ENCODE data around the gene SLC35A4. TPM values are rescaled to one million over a fixed set of nuclear protein-coding genes. Genes with fewer than 3 reads are reported as not detected.

SLC35A4 gene
- total and polyA plus RNA-seq, 4 donors: 17.5 to 37.0 (median 26.6) TPM

- no peak for TF ChIP-seq JUND (IDR thresholded peaks at IDR 0.05)
- H3K27me3 ChIP-seq (ENCODE audit: control insufficient read depth in 4 of 4, insufficient read depth in 4 of 4, low read length in 3 of 4): no peaks in the 10 kb centered on the region
- DNase-seq (ENCODE audit: low spot score): no peak
- H3K9me3 ChIP-seq (ENCODE audit: control insufficient read depth in 4 of 4, low read length in 3 of 4): no peaks in the 10 kb centered on the region
- 70% methylated on average over 5 of the region's 5 CpGs for WGBS
- no peak overlapping the region for H3K4me3 ChIP-seq (ENCODE audit: low read depth in 1 of 3, low read length in 3 of 3)
- H3K9ac ChIP-seq (ENCODE audit: low read depth in 1 of 2, low read length in 2 of 2): no peak overlapping the region
- no peaks in the 10 kb centered on the region for H3K36me3 ChIP-seq (ENCODE audit: control insufficient read depth in 4 of 4, insufficient read depth in 3 of 4, low read depth in 1 of 4, low read length in 3 of 4)
- H3K4me1 ChIP-seq (ENCODE audit: control insufficient read depth in 4 of 4, insufficient read depth in 4 of 4, low read length in 3 of 4): no peaks in the 10 kb centered on the region
- H3K27ac ChIP-seq (ENCODE audit: low read depth in 1 of 2, low read length in 2 of 2): peak overlapping the region; percentile 20 to 52
Observed at GRCh38 chr5:140588311-140589070, 23.9 kb downstream of the SLC35A4 start.

- H3K27ac ChIP-seq (ENCODE audit: low read depth in 1 of 2, low read length in 2 of 2): no peak overlapping the region
- no peaks in the 10 kb centered on the region for H3K9me3 ChIP-seq (ENCODE audit: control insufficient read depth in 4 of 4, low read length in 3 of 4)
- no peak for DNase-seq (ENCODE audit: low spot score)
- no peaks in the 10 kb centered on the region for H3K27me3 ChIP-seq (ENCODE audit: control insufficient read depth in 4 of 4, insufficient read depth in 4 of 4, low read length in 3 of 4)
- H3K36me3 ChIP-seq (ENCODE audit: control insufficient read depth in 4 of 4, insufficient read depth in 3 of 4, low read depth in 1 of 4, low read length in 3 of 4): no peaks in the 10 kb centered on the region
- WGBS: 95% methylated on average over 7 of the region's 7 CpGs
- H3K9ac ChIP-seq (ENCODE audit: low read depth in 1 of 2, low read length in 2 of 2): no peak overlapping the region
- TF ChIP-seq EGR1 (IDR thresholded peaks at IDR 0.05; ENCODE audit: low read depth in 2 of 2): no peak
- TF ChIP-seq REST (IDR thresholded peaks at IDR 0.05): no peak
- TF ChIP-seq RXRA (IDR thresholded peaks at IDR 0.05): no peak
- TF ChIP-seq HNF4G (IDR thresholded peaks at IDR 0.05): no peak
- TF ChIP-seq CTCF (IDR thresholded peaks at IDR 0.05; ENCODE audit: low read depth, low read length, missing input control): no peak
- no peak for TF ChIP-seq TAF1 (conservative IDR thresholded peaks at IDR 0.05)
- TF ChIP-seq NR2F2 (IDR thresholded peaks at IDR 0.05): no peak
- no peak for TF ChIP-seq JUND (IDR thresholded peaks at IDR 0.05)
- TF ChIP-seq FOXA1 (IDR thresholded peaks at IDR 0.05): no peak
- no peak for TF ChIP-seq MAX (IDR thresholded peaks at IDR 0.05)
- no peak for TF ChIP-seq GABPA (IDR thresholded peaks at IDR 0.05 in 1 of 2, conservative IDR thresholded peaks at IDR 0.05 in 1 of 2)
- no peak for TF ChIP-seq ZBTB33 (IDR thresholded peaks at IDR 0.05)
- TF ChIP-seq YY1 (IDR thresholded peaks at IDR 0.05): no peak
- no peak for TF ChIP-seq FOXA2 (IDR thresholded peaks at IDR 0.05)
- no peak for TF ChIP-seq RAD21 (IDR thresholded peaks at IDR 0.05)
- no peak for TF ChIP-seq HNF4A (conservative IDR thresholded peaks at IDR 0.05)
- TF ChIP-seq ATF3 (IDR thresholded peaks at IDR 0.05): no peak
- no peak for TF ChIP-seq SP1 (IDR thresholded peaks at IDR 0.05)
- no peak overlapping the region for H3K4me3 ChIP-seq (ENCODE audit: low read depth in 1 of 3, low read length in 3 of 3)
- peaks cover 6 to 15% (median 13%) of the 10 kb centered on the region in 4 donors for H3K4me1 ChIP-seq (ENCODE audit: control insufficient read depth in 4 of 4, insufficient read depth in 4 of 4, low read length in 3 of 4)
Observed at GRCh38 chr5:140590861-140591260, 26.2 kb downstream of the SLC35A4 start.
